Measurements from ENCODE around the gene GLIS1. TPM values are rescaled to one million over a fixed set of nuclear protein-coding genes. Genes with fewer than 3 reads are reported as not detected.

GLIS1 gene
- total and polyA plus RNA-seq, 10 of the 15 experiments (the other 5 are each of a cell fraction or from before 2014, with no cell fraction given), result not detected

DNA sequence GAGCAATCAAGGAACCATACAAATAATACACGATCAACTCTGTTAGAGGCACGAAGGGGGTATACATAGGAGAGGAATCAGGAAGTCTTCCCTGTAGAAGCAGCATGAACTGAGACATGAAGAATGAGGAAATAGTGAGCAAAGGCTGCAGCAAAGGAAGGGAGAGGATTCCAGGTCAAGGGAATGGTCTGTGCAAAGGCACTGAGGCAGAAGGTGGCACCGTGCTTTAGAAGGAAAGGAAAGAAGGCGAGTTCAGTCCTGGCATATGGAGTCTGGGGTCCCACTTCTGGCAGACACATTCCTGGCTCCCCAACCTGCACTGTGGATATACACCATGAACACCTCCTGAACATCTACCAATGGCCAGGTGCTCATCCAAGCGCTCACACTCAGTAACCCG is 56.1 kb downstream of the GLIS1 start:
- no peak for FAIRE-seq
- no peak for ATAC-seq
- no peaks in the 10 kb centered on the region for H4K20me1 ChIP-seq (ENCODE audit: control insufficient read depth, insufficient read depth)
- no peaks in the 10 kb centered on the region for H3K4me1 ChIP-seq (ENCODE audit: control insufficient read depth, insufficient read depth, low read length)
- intact Hi-C loops (cut with micrococcal nuclease; ENCODE audit: unreplicated experiment) (no loop called here), in situ Hi-C loops (cut with MboI) (no loop called here)
- no peak overlapping the region for H2AFZ ChIP-seq (ENCODE audit: control insufficient read depth, low read depth, low read length)
- POLR2A ChIA-PET, result no interaction called here
- DNase-seq (ENCODE audit: low read depth, low spot score), result no peak
- CTCF ChIA-PET, result no interaction called here
- SMC1A ChIA-PET (ENCODE audit: uncharacterized antibody, unreplicated experiment), result interaction anchor here (1.2 kb wide), 1 partner anchor 9 kb away, joined by 4 read pairs; no protein-coding TSS in a partner anchor
- H3K79me2 ChIP-seq (ENCODE audit: control insufficient read depth, insufficient read depth, low read length), result no peaks in the 10 kb centered on the region
- no peak overlapping the region for H3K4me2 ChIP-seq (ENCODE audit: control insufficient read depth, insufficient read depth)
- no peaks in the 10 kb centered on the region for H3K36me3 ChIP-seq (ENCODE audit: control insufficient read depth in 2 of 2, insufficient read depth in 2 of 2, low read length in 1 of 2)
- H3K9ac ChIP-seq (ENCODE audit: control insufficient read depth, insufficient read depth, low read length), result no peak overlapping the region
- RAD21 ChIA-PET (ENCODE audit: unreplicated experiment), result interaction anchor here (0.6 kb wide), 1 partner anchor 131 kb away, joined by 3 read pairs; no protein-coding TSS in a partner anchor
- H3K27ac ChIP-seq (ENCODE audit: control insufficient read depth, insufficient read depth), result no peak overlapping the region
- no peaks in the 10 kb centered on the region for H3K9me3 ChIP-seq (replicated peaks; ENCODE audit: control insufficient read depth, insufficient read depth, low read length)
- H3K4me3 ChIP-seq, result no peak overlapping the region
- 58% methylated on average over 6 of the region's 6 CpGs for WGBS (ENCODE audit: insufficient coverage, insufficient replicate concordance, low lambda C conversion rate, missing lambda C conversion rate)
- BruUV-seq (replicated peaks), result no TSS peak
- H3K27me3 ChIP-seq (replicated peaks in 1 of 2; ENCODE audit: control insufficient read depth in 2 of 2, insufficient read depth in 2 of 2, low read length in 1 of 2), result peaks cover 0 to 13% of the 10 kb centered on the region in 2 experiments; a peak in 2 of 4 replicates
- no peak for TF ChIP-seq PBX3 (IDR thresholded peaks at IDR 0.05; ENCODE audit: insufficient replicate concordance, low read depth, low read length)
- no peak for TF ChIP-seq ZZZ3 (IDR thresholded peaks at IDR 0.05; ENCODE audit: control insufficient read depth, insufficient read length, low read depth)
- TF ChIP-seq CBX5 (IDR thresholded peaks at IDR 0.05; ENCODE audit: low read depth), result no peak
- TF ChIP-seq RELA (IDR thresholded peaks at IDR 0.05; ENCODE audit: borderline replicate concordance, partially characterized antibody), result no peak
- no peak for TF ChIP-seq ZSCAN29 (IDR thresholded peaks at IDR 0.05)
- TF ChIP-seq, protein P1, sequence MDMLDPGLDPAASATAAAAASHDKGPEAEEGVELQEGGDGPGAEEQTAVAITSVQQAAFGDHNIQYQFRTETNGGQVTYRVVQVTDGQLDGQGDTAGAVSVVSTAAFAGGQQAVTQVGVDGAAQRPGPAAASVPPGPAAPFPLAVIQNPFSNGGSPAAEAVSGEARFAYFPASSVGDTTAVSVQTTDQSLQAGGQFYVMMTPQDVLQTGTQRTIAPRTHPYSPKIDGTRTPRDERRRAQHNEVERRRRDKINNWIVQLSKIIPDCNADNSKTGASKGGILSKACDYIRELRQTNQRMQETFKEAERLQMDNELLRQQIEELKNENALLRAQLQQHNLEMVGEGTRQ (IDR thresholded peaks at IDR 0.05; ENCODE audit: borderline replicate concordance, low read depth, low read length), result no peak
- TF ChIP-seq EP300 (IDR thresholded peaks at IDR 0.05; ENCODE audit: borderline replicate concordance in 1 of 2, control insufficient read depth in 1 of 2, low read depth in 2 of 2, low read length in 2 of 2), result no peak
- TF ChIP-seq ASH2L (IDR thresholded peaks at IDR 0.05; ENCODE audit: borderline replicate concordance, low read depth), result no peak
- no peak for TF ChIP-seq HCFC1 (IDR thresholded peaks at IDR 0.05; ENCODE audit: low read length)
- TF ChIP-seq HDAC6 (IDR thresholded peaks at IDR 0.05; ENCODE audit: unreplicated experiment), result no peak
- TF ChIP-seq FOXK2 (IDR thresholded peaks at IDR 0.05), result no peak
- no peak for TF ChIP-seq NFYA (IDR thresholded peaks at IDR 0.05; ENCODE audit: borderline replicate concordance, low read depth, low read length)
- TF ChIP-seq KAT2A (conservative IDR thresholded peaks at IDR 0.05; ENCODE audit: control insufficient read depth, low read depth, low read length), result no peak
- TF ChIP-seq, protein P2, sequence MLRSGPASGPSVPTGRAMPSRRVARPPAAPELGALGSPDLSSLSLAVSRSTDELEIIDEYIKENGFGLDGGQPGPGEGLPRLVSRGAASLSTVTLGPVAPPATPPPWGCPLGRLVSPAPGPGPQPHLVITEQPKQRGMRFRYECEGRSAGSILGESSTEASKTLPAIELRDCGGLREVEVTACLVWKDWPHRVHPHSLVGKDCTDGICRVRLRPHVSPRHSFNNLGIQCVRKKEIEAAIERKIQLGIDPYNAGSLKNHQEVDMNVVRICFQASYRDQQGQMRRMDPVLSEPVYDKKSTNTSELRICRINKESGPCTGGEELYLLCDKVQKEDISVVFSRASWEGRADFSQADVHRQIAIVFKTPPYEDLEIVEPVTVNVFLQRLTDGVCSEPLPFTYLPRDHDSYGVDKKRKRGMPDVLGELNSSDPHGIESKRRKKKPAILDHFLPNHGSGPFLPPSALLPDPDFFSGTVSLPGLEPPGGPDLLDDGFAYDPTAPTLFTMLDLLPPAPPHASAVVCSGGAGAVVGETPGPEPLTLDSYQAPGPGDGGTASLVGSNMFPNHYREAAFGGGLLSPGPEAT (IDR thresholded peaks at IDR 0.05; ENCODE audit: low read depth), result no peak
- TF ChIP-seq HDGF (IDR thresholded peaks at IDR 0.05), result no peak
- TF ChIP-seq, protein P3, sequence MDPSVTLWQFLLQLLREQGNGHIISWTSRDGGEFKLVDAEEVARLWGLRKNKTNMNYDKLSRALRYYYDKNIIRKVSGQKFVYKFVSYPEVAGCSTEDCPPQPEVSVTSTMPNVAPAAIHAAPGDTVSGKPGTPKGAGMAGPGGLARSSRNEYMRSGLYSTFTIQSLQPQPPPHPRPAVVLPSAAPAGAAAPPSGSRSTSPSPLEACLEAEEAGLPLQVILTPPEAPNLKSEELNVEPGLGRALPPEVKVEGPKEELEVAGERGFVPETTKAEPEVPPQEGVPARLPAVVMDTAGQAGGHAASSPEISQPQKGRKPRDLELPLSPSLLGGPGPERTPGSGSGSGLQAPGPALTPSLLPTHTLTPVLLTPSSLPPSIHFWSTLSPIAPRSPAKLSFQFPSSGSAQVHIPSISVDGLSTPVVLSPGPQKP (IDR thresholded peaks at IDR 0.05; ENCODE audit: low read depth, low read length), result no peak
- TF ChIP-seq FOXM1 (IDR thresholded peaks at IDR 0.05; ENCODE audit: low read depth, low read length), result no peak

Data from GM12878 (cell line).